Measurements from ENCODE around the gene HPCAL1. TPM values are rescaled to one million over a fixed set of nuclear protein-coding genes. Genes with fewer than 3 reads are reported as not detected.

Gene HPCAL1
- total RNA-seq, 4 donors from 2014 or later = 26.4 to 45.7 (median 36.9) TPM

DNA sequence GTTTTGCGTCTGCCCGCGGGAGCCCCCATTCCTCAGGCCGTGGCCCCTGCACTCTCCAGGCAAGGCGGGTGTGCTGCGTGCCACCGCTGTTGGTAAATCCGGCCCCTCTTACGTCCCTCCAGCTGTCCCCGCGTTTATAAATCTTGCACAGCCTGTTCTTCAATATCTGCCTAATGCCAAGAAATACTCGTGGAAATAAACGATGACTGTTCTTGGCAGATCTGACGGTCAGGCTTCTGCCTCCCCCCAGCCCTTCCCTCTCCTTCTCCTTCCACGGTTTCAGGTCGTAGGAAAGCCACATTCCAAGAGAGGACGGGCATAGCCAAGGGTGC lies 124.9 kb downstream of the HPCAL1 start:
- H3K4me3 ChIP-seq (ENCODE audit: low read depth, poor library complexity, severe bottlenecking) = no peak overlapping the region
- WGBS, 2 donors = 73 to 74% methylated on average over 17 of the region's 17 CpGs
- intact Hi-C loops (cut with DNase I; ENCODE audit: low total_unique reads) = loop anchor here (10.0 kb wide), 1 partner anchor 827 kb away; no protein-coding TSS in a partner anchor
- DNase-seq (ENCODE audit: low spot score in 2 of 2) = no peak
- TF ChIP-seq, protein P1, sequence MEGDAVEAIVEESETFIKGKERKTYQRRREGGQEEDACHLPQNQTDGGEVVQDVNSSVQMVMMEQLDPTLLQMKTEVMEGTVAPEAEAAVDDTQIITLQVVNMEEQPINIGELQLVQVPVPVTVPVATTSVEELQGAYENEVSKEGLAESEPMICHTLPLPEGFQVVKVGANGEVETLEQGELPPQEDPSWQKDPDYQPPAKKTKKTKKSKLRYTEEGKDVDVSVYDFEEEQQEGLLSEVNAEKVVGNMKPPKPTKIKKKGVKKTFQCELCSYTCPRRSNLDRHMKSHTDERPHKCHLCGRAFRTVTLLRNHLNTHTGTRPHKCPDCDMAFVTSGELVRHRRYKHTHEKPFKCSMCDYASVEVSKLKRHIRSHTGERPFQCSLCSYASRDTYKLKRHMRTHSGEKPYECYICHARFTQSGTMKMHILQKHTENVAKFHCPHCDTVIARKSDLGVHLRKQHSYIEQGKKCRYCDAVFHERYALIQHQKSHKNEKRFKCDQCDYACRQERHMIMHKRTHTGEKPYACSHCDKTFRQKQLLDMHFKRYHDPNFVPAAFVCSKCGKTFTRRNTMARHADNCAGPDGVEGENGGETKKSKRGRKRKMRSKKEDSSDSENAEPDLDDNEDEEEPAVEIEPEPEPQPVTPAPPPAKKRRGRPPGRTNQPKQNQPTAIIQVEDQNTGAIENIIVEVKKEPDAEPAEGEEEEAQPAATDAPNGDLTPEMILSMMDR (IDR thresholded peaks at IDR 0.05) = no peak
- no peak for TF ChIP-seq POLR2A (IDR thresholded peaks at IDR 0.05)

DNA sequence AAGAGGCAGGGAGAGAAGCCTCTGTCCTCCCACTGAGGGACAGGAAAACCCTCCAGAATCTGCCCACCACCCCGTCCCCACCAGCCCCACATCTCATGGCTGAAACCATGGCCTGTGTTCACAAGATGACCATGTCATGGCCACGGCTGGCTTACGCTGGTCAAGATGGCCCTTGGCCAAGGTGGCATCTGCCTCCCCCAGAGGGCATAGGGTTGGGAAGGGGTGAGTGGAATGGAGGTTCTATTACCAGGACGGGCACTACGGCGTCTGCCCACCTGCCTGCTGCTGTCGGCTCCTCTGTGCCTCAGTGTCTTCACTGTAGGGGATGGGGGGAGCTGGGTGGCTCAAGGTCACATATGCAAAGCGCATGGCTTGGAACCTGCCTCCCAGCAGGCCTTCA lies 125.7 kb downstream of the HPCAL1 start:
- intact Hi-C loops (cut with DNase I; ENCODE audit: low total_unique reads) = loop anchor here (10.0 kb wide), 1 partner anchor 826 kb away; no protein-coding TSS in a partner anchor
- TF ChIP-seq POLR2A (IDR thresholded peaks at IDR 0.05) = no peak
- TF ChIP-seq, protein P1 (IDR thresholded peaks at IDR 0.05) = no peak
- DNase-seq (ENCODE audit: low spot score in 2 of 2) = no peak
- 95 to 96% methylated on average over 6 to 8 of the region's 8 CpGs for WGBS, 2 donors
- H3K4me3 ChIP-seq (ENCODE audit: low read depth, poor library complexity, severe bottlenecking) = no peak overlapping the region

DNA sequence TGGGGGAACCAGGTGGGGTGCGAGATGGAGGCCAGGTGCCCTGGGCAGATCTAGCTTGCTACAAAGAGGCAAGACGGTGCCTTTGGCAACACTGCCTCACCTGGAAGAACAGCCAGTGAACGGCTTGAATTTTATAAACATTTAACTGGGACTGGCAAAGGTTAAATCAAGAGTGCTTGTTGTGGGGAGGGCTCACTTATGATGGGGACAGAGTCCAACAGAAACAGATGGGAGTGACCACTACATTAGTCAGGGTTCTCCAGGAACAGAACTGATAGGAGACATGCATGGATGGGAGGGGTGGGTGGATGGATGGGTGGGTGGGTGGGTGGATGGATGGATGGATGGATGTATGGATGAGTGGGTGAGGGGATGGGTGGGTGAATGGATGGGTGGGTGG lies 126.2 kb downstream of the HPCAL1 start:
- intact Hi-C loops (cut with DNase I; ENCODE audit: low total_unique reads) = loop anchor here (10.0 kb wide), 1 partner anchor 826 kb away; no protein-coding TSS in a partner anchor
- TF ChIP-seq, protein P1 (IDR thresholded peaks at IDR 0.05) = no peak
- TF ChIP-seq POLR2A (IDR thresholded peaks at IDR 0.05) = no peak
- DNase-seq (ENCODE audit: low spot score in 2 of 2) = no peak
- 89 to 93% methylated on average over 3 of the region's 3 CpGs for WGBS, 2 donors
- no peak overlapping the region for H3K4me3 ChIP-seq (ENCODE audit: low read depth, poor library complexity, severe bottlenecking)

DNA sequence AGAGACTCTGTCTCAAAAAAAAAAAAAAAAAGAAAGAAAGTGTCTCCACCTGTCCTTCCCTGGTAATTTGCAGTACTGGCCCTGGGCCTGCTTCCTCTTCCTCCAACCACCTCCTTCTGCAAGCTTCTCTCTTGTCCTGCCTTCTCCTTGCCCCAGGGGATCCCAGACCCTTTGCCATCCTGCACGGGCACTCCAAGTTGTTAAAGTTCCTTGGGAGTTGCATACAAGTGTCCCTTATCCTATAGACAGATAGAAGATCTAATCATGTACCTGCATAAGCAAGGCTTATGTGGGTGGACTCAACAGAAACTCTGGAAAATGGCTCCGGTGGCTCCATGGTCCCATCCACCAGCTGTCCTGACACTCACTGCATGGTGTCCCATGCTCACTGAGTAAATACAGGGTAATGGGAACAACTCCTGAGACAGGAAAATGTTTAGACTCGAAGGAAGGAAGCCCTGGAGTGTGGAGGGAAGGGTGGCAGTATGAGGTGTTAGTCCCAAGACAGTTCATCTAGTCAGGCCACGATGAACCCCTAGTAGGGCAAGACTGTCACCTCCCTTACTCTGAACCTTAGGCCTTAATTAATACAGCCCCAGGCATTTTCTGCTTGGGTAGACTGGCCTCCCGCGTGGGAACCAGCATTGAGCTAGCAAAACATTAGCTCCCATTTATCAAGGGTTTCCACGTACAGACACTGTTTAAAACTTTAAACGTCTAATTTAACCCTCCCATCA lies 128.3 kb downstream of the HPCAL1 start:
- TF ChIP-seq, protein P1 (IDR thresholded peaks at IDR 0.05) = no peak
- TF ChIP-seq POLR2A (IDR thresholded peaks at IDR 0.05) = no peak
- intact Hi-C loops (cut with DNase I; ENCODE audit: low total_unique reads) = loop anchor here (10.0 kb wide), 1 partner anchor 234 kb away; no protein-coding TSS in a partner anchor
- DNase-seq (ENCODE audit: low spot score in 2 of 2) = no peak
- 82 to 84% methylated on average over 8 of the region's 8 CpGs for WGBS, 2 donors
- H3K4me3 ChIP-seq (ENCODE audit: low read depth, poor library complexity, severe bottlenecking) = no peak overlapping the region

DNA sequence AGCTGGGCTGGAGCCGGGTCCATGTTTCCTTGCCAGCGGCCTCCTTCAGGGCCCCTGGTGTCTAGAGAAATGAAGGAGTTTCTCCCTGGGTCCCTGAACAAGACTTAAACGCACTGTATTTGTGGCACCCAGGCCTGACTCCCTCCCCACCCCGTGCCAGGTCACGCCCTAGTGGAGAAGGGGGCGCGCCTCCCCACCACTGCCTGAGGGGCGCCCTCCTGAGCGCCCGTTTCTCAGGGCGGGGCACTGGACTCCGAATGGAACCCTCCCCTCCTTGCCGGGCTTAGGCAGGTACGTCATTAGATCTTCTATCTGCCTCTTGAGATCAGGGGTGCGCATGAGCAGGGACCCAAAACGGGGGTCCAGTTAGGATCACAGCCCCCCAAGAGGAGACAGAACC lies 129.1 kb downstream of the HPCAL1 start:
- DNase-seq (ENCODE audit: low spot score in 2 of 2) = no peak
- no peak for TF ChIP-seq POLR2A (IDR thresholded peaks at IDR 0.05)
- TF ChIP-seq, protein P1 (IDR thresholded peaks at IDR 0.05) = no peak
- 44 to 51% methylated on average over 14 to 16 of the region's 16 CpGs for WGBS, 2 donors

More for the DNA sequence above, 129.1 kb downstream of the HPCAL1 start:
- intact Hi-C loops (cut with DNase I; ENCODE audit: low total_unique reads) = loop anchor here (10.0 kb wide), 1 partner anchor 233 kb away; no protein-coding TSS in a partner anchor
- no peak overlapping the region for H3K4me3 ChIP-seq (ENCODE audit: low read depth, poor library complexity, severe bottlenecking)

All from lower leg skin (tissue), 4 donors.